ENCODE results near the gene DUSP19.

DUSP19 gene

GRCh38 chr2:183089192-183089851 is 10.8 kb downstream of the DUSP19 start:
- no peak for TF ChIP-seq CTCF (IDR thresholded peaks at IDR 0.05; ENCODE audit: low read depth, low read length, missing control alignments)
- H3K4me3 ChIP-seq (ENCODE audit: low read depth, low read length): peak overlapping the region; percentile 23; the same call in 1 of the 2 replicates
- DNase-seq (ENCODE audit: low read depth): no peak

DNA sequence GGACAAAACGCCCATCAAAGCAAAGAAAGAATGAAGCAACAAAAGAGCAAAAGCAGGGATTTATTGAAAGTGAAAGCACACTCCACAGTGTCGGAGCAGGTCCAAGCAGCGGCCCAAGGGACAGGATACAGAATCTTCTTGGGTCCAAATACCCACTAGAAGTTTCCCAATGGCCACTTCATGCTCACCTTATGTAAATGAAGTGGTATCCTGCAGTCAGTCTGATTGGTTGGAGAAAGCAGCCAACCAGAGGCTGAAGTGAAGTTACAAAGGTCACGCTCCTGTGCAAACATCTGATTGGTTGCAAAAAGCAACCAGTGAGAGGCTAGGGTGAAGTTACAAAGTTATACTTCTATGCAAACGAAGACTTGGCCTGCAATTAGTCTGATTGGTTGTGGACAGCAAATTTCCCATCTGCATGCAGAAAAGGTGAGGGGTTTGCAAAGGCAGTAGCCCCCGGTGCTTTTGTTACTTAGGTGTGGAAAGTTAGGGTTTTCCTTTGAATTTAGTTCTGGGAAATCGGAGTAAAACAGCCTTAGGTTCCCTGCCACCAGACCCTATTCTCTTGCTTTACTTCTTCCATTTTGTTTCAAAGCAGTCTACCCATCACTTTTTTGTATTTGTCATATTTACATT is 12.9 kb downstream of the DUSP19 start:
- TF ChIP-seq CTCF (IDR thresholded peaks at IDR 0.05; ENCODE audit: low read depth, low read length, missing control alignments): no peak
- H3K4me3 ChIP-seq (ENCODE audit: low read depth, low read length): no peak overlapping the region
- no peak for DNase-seq (ENCODE audit: low read depth)

DNA sequence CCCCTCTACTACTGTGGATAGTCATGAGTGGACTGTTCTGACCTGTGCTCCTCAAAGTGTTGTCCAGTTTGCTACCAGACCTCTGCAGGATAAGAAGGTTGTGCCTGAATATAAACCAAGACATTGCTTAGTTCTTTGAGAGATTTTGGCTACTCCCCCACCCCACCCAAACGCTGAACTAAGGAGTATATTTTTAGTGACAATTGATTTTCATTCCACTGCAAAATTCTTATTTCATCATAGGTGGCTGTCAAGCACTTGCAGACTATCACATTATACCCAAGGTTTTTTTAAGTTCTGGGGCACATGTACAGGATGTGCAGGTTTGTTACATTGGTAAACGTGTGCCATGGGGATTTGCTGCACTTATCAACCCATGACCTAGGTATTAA is 13.4 kb downstream of the DUSP19 start:
- TF ChIP-seq CTCF (IDR thresholded peaks at IDR 0.05; ENCODE audit: low read depth, low read length, missing control alignments): no peak

DNA sequence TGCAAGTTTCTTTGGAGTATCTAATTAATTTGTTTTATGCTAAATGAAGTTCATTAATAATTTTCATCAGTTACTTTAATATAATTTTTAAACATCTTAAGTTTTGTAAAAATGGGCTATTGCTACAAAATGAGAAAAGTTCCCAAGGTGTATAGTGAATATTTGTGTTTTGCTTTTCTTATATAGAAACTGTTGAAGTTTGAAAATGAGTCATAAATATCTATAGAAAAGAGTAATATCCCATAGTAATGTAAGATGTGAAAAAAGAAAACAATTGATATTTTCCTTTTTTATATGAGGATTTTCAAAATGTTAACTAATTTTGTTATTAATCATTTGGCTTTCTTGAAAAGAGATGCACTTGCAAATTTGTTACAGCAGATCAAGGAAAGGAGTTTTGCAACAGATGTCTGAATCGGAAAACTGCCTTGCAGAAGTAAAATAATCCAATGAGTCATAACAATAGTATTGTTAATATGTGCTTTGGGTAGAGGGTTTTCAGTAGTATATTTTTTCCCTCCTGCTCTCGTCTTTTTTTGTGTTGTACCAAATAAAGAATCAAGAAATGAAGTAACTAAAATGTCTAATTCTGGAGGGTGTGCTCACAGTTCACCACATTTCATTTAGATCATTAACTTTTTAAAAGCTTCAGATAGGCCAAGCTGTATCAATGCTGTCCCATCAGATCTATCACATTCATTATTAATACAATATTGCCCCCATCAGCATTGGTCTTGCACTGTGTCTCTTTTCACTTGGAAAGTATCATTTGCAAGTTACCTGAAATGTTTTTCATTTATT is 15.5 kb downstream of the DUSP19 start:
- DNase-seq (ENCODE audit: low read depth): no peak
- H3K4me3 ChIP-seq (ENCODE audit: low read depth, low read length): no peak overlapping the region
- TF ChIP-seq CTCF (IDR thresholded peaks at IDR 0.05; ENCODE audit: low read depth, low read length, missing control alignments): no peak

More for the DNA sequence above, 13.4 kb downstream of the DUSP19 start:
- H3K4me3 ChIP-seq (ENCODE audit: low read depth, low read length): no peak overlapping the region
- DNase-seq (ENCODE audit: low read depth): no peak

DNA sequence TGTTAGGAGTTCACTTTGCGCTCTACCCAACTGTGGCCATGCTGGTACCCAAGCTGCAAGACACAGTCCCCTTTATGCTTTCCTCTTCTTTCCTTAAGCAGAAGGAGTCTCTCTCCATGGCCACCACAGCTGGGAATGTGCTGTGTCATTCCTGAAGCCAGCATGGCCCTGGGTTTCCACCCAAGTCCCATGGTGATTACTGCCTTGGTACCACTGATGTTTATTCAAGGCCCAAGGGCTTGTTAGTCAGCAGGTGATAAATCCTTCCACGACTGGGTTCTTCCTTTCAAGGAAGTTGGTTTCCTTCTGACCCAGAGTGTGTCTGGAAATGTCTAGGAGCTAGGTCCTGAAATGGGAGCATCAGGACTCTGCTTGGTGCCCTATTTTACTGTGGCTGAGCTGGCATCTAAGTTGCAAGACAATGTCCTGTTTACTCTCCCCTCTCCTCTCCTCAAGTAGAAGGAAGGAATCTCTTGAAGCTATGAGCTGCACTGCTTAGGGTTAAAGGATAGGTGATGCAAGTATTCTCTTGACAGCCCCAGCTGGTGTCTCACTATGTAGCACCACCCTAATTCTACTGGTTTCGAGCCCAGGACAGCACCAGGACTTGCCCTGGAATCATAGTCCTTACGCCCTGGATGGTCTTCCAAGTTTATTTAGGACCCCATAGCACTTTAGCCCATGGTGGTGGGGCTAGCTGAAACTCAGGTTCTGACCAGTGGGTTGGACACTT is 27.0 kb downstream of the DUSP19 start:
- no peak for DNase-seq (ENCODE audit: low read depth)
- H3K4me3 ChIP-seq (ENCODE audit: low read depth, low read length): no peak overlapping the region
- no peak for TF ChIP-seq CTCF (IDR thresholded peaks at IDR 0.05; ENCODE audit: low read depth, low read length, missing control alignments)

- no peak for DNase-seq (ENCODE audit: low read depth)
- no peak for TF ChIP-seq CTCF (IDR thresholded peaks at IDR 0.05; ENCODE audit: low read depth, low read length, missing control alignments)
- H3K4me3 ChIP-seq (ENCODE audit: low read depth, low read length): no peak overlapping the region
Measured at GRCh38 chr2:183112577-183112976, 34.0 kb downstream of the DUSP19 start.
